Skin epidermis (tissue), 12 donors: Measurements from ENCODE around the gene MARCHF2.

Source experiments
- H3K27ac ChIP-seq, 21 experiments: fragments of 200-600 bp; sonication (generic) in 11 of 21; one replicate each; pipeline ENCODE4 v1.5.0; 2020; ENCODE audit warnings: mild to moderate bottlenecking in 3 of 21, inconsistent platforms in 2 of 21, moderate library complexity in 2 of 21
- H3K4me3 ChIP-seq, 7 experiments: fragments of 200-600 bp; sonication (generic) in 2 of 7; one replicate each; pipeline ENCODE4 v1.5.0; 2020; ENCODE audit warnings: inconsistent platforms in 2 of 7, mild to moderate bottlenecking in 2 of 7, moderate library complexity in 1 of 7

MARCHF2 gene

DNA sequence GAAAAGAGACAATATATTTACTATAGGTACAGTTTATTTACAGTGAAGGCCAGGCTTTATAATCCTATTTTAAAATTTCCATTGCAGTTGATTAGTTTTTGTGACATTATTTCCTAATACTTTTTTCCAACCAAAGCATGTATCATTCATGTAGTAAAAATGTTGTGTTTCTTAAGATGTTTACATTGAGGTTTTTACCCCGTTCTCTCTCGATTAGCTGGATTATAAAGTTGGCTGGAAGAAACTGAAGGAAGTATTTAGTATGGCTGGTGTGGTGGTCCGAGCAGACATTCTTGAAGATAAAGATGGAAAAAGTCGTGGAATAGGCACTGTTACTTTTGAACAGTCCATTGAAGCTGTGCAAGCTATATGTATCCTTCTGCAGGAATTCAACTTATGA, 52.9 kb downstream of the MARCHF2 start:
- H3K27ac ChIP-seq = no peak overlapping the region

GRCh38 chr19:8468124-8468523, 55.0 kb downstream of the MARCHF2 start:
- H3K27ac ChIP-seq = peak overlapping the region in 1 of 21 experiments; percentile 6
- no peak overlapping the region for H3K4me3 ChIP-seq

More for the DNA sequence above, 52.9 kb downstream of the MARCHF2 start:
- H3K4me3 ChIP-seq = no peak overlapping the region

- Histone ChIP-seq H3K4me3 (no peak overlapping the region), H3K27ac (peak overlapping the region in 1 of 21 experiments; percentile 6)
These were observed 55.8 kb downstream of the MARCHF2 start for GRCh38 chr19:8468761-8469373.

GRCh38 chr19:8469613-8470368, 56.7 kb downstream of the MARCHF2 start:
- no peak overlapping the region for H3K4me3 ChIP-seq
- H3K27ac ChIP-seq = no peak overlapping the region

GRCh38 chr19:8473648-8474476, 60.8 kb downstream of the MARCHF2 start:
- Histone ChIP-seq H3K27ac (peak overlapping the region in 3 of 21 experiments; percentile 14 to 48 (median 24)), H3K4me3 (no peak overlapping the region)

DNA sequence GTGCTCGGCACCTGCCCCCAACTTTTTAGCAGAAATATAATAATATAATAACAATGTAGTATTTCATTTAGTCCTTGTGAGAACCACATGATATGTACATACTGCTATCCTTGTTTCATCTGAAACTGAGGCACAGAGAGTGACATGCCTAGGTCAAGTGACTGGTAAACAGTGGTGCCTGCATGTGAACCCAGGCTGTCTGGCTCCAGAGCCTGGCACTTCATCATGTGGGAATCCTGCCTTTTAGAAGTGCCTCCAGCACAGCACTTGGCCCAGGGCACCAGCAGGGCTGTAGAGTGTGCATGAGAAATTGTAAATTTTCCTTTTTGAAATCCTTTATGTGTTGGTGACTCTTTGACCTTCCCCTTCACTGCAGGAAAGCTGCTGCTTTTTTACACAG, 61.9 kb downstream of the MARCHF2 start:
- no peak overlapping the region for H3K4me3 ChIP-seq
- H3K27ac ChIP-seq = no peak overlapping the region

GRCh38 chr19:8476524-8476923, 63.4 kb downstream of the MARCHF2 start:
- no peak overlapping the region for H3K27ac ChIP-seq
- H3K4me3 ChIP-seq = no peak overlapping the region

- H3K27ac ChIP-seq = no peak overlapping the region
These were observed 64.8 kb downstream of the MARCHF2 start for GRCh38 chr19:8477889-8478288.

GRCh38 chr19:8478598-8478997, 65.5 kb downstream of the MARCHF2 start:
- Histone ChIP-seq H3K4me3 (no peak overlapping the region), H3K27ac (peak overlapping the region in 3 of 21 experiments; percentile 7 to 30 (median 24))

More at GRCh38 chr19:8477889-8478288, 64.8 kb downstream of the MARCHF2 start:
- H3K4me3 ChIP-seq = no peak overlapping the region

DNA sequence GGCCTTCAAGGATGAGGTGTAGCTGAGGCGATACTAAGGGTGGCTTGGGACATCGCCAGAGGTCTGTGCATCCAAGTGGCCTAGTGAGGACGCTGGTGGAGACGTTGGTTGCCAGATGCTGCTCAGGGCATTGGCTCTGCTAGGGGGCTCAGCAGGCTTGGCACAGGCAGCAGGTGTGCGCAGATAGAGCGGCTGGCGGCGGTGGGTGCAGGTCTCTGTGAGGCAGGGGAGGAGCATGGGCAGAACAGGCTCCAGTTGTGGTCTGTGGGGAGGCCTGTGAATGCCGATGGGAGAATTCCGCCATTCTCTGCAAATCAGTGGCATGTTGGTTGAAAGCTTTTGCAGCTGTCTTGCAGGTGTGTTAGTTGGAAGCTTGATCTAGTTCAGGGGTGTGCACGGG, 68.1 kb downstream of the MARCHF2 start:
- Histone ChIP-seq H3K4me3 (no peak overlapping the region), H3K27ac (peak overlapping the region in 11 of 21 experiments; percentile 0 to 68 (median 39))

DNA sequence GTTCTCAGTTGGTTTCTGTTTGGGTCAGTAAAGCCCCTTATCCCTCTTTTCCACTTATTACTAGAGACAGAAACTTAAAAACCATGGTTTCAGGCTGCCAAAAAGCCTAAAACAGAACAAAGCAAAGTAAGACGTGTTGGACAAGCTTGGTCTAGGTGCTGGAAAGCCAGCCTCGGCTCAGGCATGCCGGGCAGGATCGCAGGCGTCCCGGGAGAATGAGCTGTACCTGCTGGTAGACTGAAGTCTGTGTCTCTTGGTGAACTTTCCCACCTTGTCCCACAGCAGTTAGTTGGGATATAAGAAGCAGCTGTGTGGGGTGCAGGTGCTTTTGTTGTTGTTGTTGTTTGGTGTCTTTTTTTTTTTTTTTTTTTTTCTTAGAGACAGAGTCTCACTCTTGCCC, 68.5 kb downstream of the MARCHF2 start:
- no peak overlapping the region for H3K4me3 ChIP-seq
- H3K27ac ChIP-seq = peak overlapping the region in 9 of 21 experiments; percentile 0 to 68 (median 39)

GRCh38 chr19:8482696-8483095, 69.6 kb downstream of the MARCHF2 start:
- H3K4me3 ChIP-seq = no peak overlapping the region

GRCh38 chr19:8483165-8483564, 70.1 kb downstream of the MARCHF2 start:
- Histone ChIP-seq H3K27ac (no peak overlapping the region), H3K4me3 (no peak overlapping the region)

More at GRCh38 chr19:8482696-8483095, 69.6 kb downstream of the MARCHF2 start:
- no peak overlapping the region for H3K27ac ChIP-seq

DNA sequence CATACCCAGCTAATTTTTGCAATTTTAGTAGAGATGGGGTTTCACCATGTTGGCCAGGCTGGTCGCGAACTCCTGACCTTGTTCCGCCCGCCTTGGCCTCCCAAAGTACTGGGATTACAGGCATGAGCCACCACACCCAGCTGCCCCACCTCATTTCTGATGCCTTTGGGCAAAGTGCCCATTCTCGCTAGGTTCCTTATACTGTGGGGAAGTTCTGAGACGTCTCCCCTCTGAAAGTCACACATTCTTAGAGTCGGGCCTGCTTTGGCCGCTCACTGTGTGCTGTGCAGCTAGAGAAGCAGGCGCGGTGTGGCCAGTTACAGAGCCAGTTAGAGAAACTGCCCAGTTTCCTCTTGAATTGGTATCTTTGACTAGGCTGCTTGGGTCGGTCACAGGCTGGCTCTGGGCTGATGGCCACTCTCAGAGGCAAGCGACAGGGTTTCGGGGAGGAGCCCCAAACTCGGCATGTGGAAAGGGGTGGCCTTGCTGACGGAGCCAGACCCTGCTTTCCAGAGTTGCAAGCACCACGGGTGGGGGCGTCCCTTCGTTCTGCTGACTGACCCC, 71.3 kb downstream of the MARCHF2 start:
- Histone ChIP-seq H3K4me3 (no peak overlapping the region), H3K27ac (peak overlapping the region in 4 of 21 experiments; percentile 14 to 59 (median 26))

- Histone ChIP-seq H3K27ac (peak overlapping the region in 5 of 21 experiments; percentile 27 to 79 (median 55)), H3K4me3 (no peak overlapping the region)
These were observed 72.7 kb downstream of the MARCHF2 start for GRCh38 chr19:8485561-8486371.

DNA sequence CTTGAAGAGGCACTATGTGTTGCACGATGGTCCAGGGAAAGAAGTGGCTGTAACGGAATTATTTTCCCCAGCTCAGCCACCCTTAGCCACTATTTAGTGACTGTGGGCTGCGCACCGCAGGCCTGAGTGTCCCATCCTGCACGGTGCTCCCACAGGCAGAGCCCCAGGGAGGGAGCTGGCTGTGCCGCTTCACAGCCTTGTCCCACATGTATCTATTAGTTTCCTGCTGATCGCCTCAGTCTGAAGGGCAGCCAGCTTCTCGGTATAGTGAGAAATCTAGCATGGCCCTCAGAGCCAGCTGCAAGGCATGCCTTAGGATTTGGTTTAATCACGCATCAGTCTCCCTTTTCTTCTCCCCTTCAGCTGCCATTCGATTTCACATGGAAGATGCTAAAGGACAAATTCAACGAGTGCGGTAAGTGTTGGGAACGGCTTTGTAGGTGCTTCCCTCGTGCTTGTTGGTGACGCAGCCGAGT, 73.6 kb downstream of the MARCHF2 start:
- Histone ChIP-seq H3K4me3 (no peak overlapping the region), H3K27ac (peak overlapping the region in 13 of 21 experiments; percentile 16 to 79 (median 48))

- Histone ChIP-seq H3K4me3 (no peak overlapping the region), H3K27ac (peak overlapping the region in 14 of 21 experiments; percentile 14 to 79 (median 48))
These were observed 74.2 kb downstream of the MARCHF2 start for GRCh38 chr19:8487137-8487851.

GRCh38 chr19:8488365-8488764, 75.3 kb downstream of the MARCHF2 start:
- peak overlapping the region in 6 of 21 experiments; percentile 48 to 79 (median 53) for H3K27ac ChIP-seq
- H3K4me3 ChIP-seq = no peak overlapping the region
